HG02571 (cell line): ENCODE measurements around the gene KLHL21.
"Not testable (repeated sequence)": the region's sequence is repeated elsewhere in the genome, so short reads cannot be mapped to it uniquely, and the experiment has no call there.

Experiments used
- ATAC-seq: cut with Tn5 transposase; IDR thresholded peaks from one replicate; pipeline ENCODE4 v1.9.1; 2021; ENCODE audit warnings: mild to moderate bottlenecking, moderate library complexity; ENCODE audit not compliant: unreplicated experiment

The KLHL21 gene

GRCh38 chr1:6600410-6601048 is 2.1 kb downstream of the KLHL21 start:
- ATAC-seq, result no peak

- not testable (repeated sequence) for ATAC-seq
Observed at GRCh38 chr1:6599991-6600390, 2.7 kb downstream of the KLHL21 start.

GRCh38 chr1:6599141-6599975 is 3.3 kb downstream of the KLHL21 start:
- no peak for ATAC-seq

DNA sequence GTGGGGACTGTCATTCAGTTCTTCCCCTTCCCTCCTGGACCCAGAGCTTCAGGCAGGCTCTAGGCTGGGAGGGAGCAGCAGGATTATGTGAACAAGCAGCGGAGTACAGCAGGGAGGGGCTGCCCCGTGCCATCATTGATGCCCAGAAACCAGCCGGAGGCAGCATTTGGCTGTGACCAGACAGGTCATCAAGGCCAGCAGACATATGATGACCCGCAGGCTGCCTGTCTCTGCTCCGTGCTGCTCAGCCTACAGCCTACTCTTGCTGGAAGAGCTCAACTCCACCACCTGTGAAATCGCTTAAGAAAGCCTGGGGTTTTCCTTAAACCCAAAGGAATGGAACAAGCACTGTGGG is 4.9 kb downstream of the KLHL21 start:
- ATAC-seq, result no peak

- no peak for ATAC-seq
Observed at GRCh38 chr1:6596886-6597776, 5.5 kb downstream of the KLHL21 start.

GRCh38 chr1:6596351-6596750 is 6.3 kb downstream of the KLHL21 start:
- no peak for ATAC-seq

DNA sequence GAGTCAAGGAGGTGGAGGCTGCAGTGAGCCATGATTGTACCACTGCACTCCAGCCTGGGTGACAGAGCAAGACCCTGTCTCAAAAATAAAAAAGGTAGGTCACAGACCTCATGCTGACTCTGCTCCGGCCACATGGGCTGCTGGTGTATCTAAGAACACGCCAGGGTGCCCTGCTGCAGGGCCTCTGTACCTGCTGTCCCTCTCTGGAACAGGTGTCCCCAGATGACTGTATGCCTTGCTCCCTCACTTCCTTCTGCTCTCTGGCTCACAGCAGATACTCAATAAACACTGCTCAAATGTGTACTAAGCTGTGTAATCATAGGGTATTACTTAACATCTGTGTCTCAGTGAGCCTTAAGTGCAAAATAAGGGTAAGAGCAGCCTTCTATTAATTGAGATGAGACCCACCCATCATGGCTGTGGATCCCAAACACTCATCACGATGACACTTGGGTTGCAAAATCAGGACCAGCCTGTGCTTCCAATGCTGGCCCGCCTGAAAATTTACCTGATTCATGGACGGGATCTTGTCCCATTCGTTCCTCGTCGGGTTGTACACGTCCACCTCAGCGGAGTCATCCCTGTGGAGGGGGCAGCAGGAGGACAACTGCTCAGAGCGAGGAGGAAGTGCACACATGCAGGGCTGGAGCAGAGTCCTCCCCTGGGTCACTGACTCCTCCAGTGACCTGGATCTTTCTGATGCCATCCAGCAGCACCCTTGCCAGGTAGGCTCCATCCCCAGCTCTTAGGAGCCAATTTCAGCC is 7.5 kb downstream of the KLHL21 start:
- ATAC-seq, result no peak

DNA sequence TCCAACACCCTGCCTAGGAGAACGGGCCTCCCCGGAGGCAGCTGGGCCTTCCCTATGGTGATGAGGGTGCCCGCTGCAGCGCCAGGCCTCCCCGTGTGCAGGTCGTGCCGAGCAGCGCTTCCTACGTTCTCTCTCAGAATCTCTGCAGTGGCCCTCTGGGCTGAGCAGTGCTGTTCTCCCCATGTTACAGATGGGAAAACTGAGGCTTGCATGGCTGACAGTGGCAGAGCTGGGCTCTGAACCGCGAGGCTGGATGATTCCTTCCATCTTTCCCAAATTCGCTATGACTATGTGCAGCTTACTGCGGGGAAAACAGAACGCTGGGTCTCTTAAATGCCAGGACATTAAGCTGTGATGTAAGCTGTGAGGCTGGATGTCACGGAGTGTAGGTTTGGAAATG is 8.9 kb downstream of the KLHL21 start:
- no peak for ATAC-seq

GRCh38 chr1:6592865-6593593 is 9.6 kb downstream of the KLHL21 start:
- no peak for ATAC-seq

DNA sequence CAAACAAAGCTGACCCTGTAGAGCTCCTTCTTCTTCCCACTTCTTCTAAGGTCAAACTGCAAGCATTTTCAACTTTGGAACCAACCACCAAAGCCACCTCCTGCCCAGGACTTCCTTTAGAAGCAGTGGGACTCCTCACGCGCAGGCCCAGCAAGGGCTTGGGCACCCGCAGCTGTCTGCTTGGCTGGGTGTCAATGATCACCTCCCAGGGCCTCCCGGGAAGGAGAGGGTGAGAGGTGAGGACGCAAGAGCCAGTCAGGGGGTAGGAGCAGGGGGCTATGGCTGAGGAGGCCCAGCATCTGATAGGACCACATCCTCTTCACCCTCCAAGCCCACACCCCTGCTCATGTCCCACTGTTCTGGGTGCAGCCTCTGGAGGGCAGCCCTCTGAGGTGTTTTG is 10.2 kb downstream of the KLHL21 start:
- no peak for ATAC-seq

DNA sequence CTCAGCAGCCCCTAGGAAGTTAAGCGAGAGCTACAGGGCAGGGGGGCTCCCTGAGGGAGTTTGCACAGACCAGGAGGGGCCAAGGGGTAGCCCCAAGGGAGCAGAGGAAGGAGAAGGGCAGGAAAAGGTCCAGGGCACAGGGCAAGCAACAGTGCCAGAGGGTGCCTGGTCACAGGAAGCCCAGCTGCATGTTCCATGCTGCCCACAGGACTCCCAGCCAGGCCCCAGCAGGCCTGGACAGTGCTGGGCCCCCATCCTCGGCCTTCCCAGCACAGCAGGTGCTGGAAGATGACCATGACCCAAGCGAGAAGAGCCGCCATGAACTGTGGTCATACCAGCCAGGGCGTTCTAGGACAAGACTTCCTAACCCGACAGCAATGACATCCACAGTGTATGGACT is 11.0 kb downstream of the KLHL21 start:
- ATAC-seq, result no peak

DNA sequence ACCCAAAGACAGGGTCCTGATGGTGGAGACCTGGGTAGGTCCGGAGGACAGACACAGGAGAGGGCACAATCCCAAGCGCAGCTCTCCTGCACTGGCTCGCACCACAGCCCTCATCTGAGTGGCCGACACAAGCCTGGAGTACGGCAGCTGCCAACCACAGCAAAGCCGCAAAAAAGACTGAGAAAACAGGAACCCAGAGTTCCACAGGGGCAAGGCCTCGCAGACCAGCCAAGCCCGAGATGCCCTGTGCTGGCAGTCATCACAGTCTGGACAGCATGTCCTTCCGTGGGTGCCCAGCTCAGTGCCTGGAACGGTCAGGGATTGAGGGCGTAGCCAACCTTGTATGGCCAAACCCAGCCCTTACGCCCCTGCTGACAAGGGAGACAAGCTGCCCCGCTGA is 11.4 kb downstream of the KLHL21 start:
- no peak for ATAC-seq

GRCh38 chr1:6590046-6590445 is 12.6 kb downstream of the KLHL21 start:
- no peak for ATAC-seq

- ATAC-seq, result no peak
Observed at GRCh38 chr1:6588893-6589520, 13.7 kb downstream of the KLHL21 start.

DNA sequence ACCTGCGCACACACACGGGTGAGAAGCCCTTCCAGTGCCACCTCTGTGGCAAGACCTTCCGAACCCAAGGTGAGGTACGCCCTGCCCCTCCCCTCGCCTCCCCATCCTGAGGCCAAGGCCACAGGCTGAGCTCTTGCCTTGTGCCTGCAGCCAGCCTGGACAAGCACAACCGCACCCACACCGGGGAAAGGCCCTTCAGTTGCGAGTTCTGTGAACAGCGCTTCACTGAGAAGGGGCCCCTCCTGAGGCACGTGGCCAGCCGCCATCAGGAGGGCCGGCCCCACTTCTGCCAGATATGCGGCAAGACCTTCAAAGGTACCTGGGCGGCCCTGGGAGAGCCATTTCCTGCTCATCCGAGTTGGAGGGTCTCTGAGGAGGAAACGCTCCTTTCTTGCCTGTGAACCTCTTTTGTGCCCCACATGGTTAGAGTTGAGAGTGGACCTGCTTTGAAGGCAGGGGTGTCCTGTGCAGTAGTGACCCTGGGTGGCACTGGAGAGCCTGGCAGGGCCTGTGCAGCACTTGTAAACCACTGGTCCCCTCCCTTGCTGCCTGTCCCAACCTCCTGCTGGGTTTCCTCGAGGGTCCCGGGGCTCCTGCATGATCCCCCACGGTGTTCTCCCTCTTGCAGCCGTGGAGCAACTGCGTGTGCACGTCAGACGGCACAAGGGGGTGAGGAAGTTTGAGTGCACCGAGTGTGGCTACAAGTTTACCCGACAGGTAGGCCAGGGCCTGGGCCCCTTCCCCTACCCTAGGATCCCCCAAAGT is 14.4 kb downstream of the KLHL21 start:
- ATAC-seq, result no peak

DNA sequence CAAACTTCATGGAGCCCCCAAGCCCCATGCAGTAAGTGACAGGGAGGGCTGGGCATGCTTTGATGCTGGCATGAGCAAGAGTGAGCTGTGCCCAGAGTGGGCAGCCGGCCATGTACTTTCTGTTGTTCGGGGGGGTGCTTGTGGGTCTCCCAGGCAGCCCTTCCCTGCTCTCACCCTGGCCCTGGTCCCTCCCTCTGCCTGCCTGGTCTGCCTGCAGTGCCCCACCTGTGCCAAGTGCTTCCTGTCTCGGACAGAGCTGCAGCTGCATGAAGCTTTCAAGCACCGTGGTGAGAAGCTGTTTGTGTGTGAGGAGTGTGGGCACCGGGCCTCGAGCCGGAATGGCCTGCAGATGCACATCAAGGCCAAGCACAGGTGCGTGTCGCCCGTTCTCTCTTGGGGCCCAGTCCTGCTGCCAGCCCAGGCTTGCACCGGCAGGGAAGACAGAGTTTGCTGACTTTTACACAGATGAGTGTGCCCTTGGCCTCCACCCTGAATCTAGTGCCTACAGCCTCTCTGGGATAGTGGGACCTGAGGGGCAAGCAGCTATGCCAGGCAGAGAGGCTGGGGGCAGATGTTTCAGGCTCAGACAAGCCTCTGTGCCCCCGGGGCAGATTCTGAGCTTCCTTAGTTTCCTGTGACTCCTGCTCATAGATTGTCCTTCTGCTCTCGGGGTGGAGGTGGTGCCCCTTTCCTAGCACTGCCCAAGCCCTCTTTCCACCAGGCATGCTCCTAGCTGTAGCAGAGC is 15.2 kb downstream of the KLHL21 start:
- no peak for ATAC-seq

DNA sequence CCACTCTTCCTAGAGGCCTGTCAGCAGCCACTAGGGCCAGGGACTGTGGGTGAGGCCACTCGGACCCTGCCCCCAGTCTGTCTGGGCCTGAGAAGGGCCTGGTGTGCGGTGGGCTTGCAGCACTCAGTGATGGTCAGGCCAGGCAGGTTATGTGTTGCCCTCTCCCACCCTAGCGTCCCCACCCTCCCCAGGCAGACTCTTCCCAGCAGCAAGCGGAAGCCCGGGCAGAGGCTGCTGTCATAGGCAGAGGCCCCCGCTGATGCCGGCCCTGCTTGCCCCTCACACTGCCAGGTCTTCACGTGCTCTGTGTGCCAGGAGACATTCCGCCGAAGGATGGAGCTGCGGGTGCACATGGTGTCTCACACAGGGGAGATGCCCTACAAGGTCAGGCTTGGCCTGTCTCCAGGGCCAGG is 16.3 kb downstream of the KLHL21 start:
- no peak for ATAC-seq

- no peak for ATAC-seq
Observed at GRCh38 chr1:6585841-6586240, 16.8 kb downstream of the KLHL21 start.
